ENCODE results near the gene EEIG2. TPM values are rescaled to one million over a fixed set of nuclear protein-coding genes. Genes with fewer than 3 reads are reported as not detected.

The EEIG2 gene
- total and polyA plus RNA-seq, 4 donors: 3.7 to 24.6 (median 9.7) TPM

DNA sequence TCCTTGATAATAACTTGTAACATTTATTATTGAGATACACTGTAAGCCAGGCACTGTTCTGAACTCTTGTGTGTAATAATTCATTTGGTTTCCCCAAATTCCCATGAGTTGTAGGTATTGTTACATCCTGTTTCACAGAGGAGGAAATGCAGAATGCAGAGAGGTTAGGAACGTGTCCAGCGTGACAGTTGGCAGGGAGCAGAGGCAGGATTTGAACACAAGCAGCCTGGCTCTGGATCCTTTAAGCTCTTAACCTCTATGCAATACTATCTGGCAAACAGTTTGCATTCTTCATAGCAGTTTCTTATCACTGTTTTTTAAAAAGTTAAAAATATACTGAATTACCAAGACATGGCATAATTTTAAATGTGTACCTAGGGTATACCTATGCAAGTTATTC, 30.5 kb downstream of the EEIG2 start:
- TF ChIP-seq CTCF (IDR thresholded peaks at IDR 0.05; ENCODE audit: control extremely low read depth, extremely low read depth): no peak
- peaks cover 0 to 28% (median 13%) of the 10 kb centered on the region in 5 donors for H3K4me1 ChIP-seq (ENCODE audit: control insufficient read depth in 5 of 5, insufficient read depth in 5 of 5, low read length in 5 of 5)
- H3K36me3 ChIP-seq (ENCODE audit: control insufficient read depth in 4 of 4, insufficient read depth in 4 of 4, low read length in 4 of 4): no peaks in the 10 kb centered on the region
- ATAC-seq (ENCODE audit: insufficient read depth, low FRiP score) (no peak), DNase-seq (peak; percentile 38 to 75 (median 71))
- H3K27me3 ChIP-seq (ENCODE audit: control insufficient read depth in 3 of 3, insufficient read depth in 3 of 3, low read length in 2 of 3): no peaks in the 10 kb centered on the region
- WGBS, 2 donors: 13 to 26% methylated on average over 2 of the region's 2 CpGs
- peak overlapping the region in 1 of 2 donors; percentile 38 for H3K9ac ChIP-seq (ENCODE audit: insufficient read depth in 1 of 2, low read length in 2 of 2)
- H3K27ac ChIP-seq (ENCODE audit: low read depth in 1 of 2, low read length in 1 of 2): peak overlapping the region; percentile 12 to 77
- H3K4me3 ChIP-seq: no peak overlapping the region
- no peaks in the 10 kb centered on the region for H3K9me3 ChIP-seq (ENCODE audit: control insufficient read depth in 4 of 4, insufficient read depth in 3 of 4, low read length in 3 of 4)

DNA sequence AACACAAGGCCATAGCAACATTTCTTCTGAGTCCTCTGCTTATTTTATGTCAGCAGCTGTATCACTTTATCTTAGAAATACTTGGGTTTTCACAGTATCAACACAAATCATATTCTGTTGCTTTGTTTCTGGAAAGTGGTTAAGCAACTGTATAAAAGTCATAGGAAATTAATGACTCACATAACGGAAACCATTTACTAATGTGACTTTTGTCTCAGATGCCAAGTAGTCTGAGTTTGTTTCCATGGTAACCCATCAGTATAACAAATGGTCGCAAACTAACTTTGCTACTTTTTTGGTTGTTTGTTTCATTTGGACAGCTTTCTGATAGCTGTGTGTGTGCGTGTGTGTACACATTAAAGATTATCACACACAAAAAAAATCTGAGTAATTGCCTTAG, 31.1 kb downstream of the EEIG2 start:
- no peaks in the 10 kb centered on the region for H3K36me3 ChIP-seq (ENCODE audit: control insufficient read depth in 4 of 4, insufficient read depth in 4 of 4, low read length in 4 of 4)
- H3K9me3 ChIP-seq (ENCODE audit: control insufficient read depth in 4 of 4, insufficient read depth in 3 of 4, low read length in 3 of 4): no peaks in the 10 kb centered on the region
- peaks cover 0 to 32% (median 12%) of the 10 kb centered on the region in 5 donors for H3K4me1 ChIP-seq (ENCODE audit: control insufficient read depth in 5 of 5, insufficient read depth in 5 of 5, low read length in 5 of 5)
- H3K9ac ChIP-seq (ENCODE audit: insufficient read depth in 1 of 2, low read length in 2 of 2): peak overlapping the region in 1 of 2 donors; percentile 38
- WGBS, 2 donors: 18 to 23% methylated on average over 3 of the region's 3 CpGs
- ATAC-seq (ENCODE audit: insufficient read depth, low FRiP score) (peak; percentile 63), DNase-seq (peak; percentile 18 to 95 (median 94))
- no peak overlapping the region for H3K27ac ChIP-seq (ENCODE audit: low read depth in 1 of 2, low read length in 1 of 2)
- no peak overlapping the region for H3K4me3 ChIP-seq
- H3K27me3 ChIP-seq (ENCODE audit: control insufficient read depth in 3 of 3, insufficient read depth in 3 of 3, low read length in 2 of 3): no peaks in the 10 kb centered on the region
- no peak for TF ChIP-seq CTCF (IDR thresholded peaks at IDR 0.05; ENCODE audit: control extremely low read depth, extremely low read depth)

DNA sequence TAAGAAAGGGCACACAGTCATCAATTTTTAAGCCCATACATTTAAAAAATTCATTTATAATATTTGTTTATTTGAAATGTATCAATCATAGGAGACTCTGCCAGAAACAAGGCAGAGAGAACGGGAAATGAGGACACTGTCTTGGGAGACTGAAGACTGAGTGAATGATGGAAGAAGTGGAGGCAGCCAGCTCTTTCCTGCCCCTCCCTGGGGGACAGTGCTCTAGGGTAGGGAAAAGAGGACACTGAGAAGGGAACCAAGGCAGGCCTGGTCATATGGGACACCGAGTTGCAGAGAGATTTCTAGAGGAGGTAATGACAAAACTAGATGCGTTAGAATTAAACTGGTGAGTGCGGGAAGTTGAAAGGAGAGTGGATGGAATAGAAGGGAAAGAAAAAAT, 31.6 kb downstream of the EEIG2 start:
- H3K4me1 ChIP-seq (ENCODE audit: control insufficient read depth in 5 of 5, insufficient read depth in 5 of 5, low read length in 5 of 5): peaks cover 2 to 36% (median 12%) of the 10 kb centered on the region in 5 donors
- ATAC-seq (ENCODE audit: insufficient read depth, low FRiP score) (peak; percentile 13), DNase-seq (peak in 1 of 3 donors; percentile 30)
- no peak overlapping the region for H3K4me3 ChIP-seq
- no peak overlapping the region for H3K9ac ChIP-seq (ENCODE audit: insufficient read depth in 1 of 2, low read length in 2 of 2)
- no peaks in the 10 kb centered on the region for H3K36me3 ChIP-seq (ENCODE audit: control insufficient read depth in 4 of 4, insufficient read depth in 4 of 4, low read length in 4 of 4)
- no peaks in the 10 kb centered on the region for H3K27me3 ChIP-seq (ENCODE audit: control insufficient read depth in 3 of 3, insufficient read depth in 3 of 3, low read length in 2 of 3)
- no peak for TF ChIP-seq CTCF (IDR thresholded peaks at IDR 0.05; ENCODE audit: control extremely low read depth, extremely low read depth)
- peak overlapping the region; percentile 55 to 84 for H3K27ac ChIP-seq (ENCODE audit: low read depth in 1 of 2, low read length in 1 of 2)
- no peaks in the 10 kb centered on the region for H3K9me3 ChIP-seq (ENCODE audit: control insufficient read depth in 4 of 4, insufficient read depth in 3 of 4, low read length in 3 of 4)
- WGBS, 2 donors: 68 to 72% methylated on average over 4 of the region's 4 CpGs
